SK-N-MC (cell line): ENCODE results near the gene COL13A1.

Experiments
- DNase-seq: peaks from one replicate; pipeline ENCODE4 v3.0.0-alpha.2; 2011; ENCODE audit warnings: low read depth, low spot score
- H3K27ac ChIP-seq: fragments of 200-600 bp; sonication (generic); 2 replicates; pipeline ENCODE4 v1.5.1; 2016; ENCODE audit warnings: mixed run types
- H3K36me3 ChIP-seq: fragments of 200-600 bp; sonication (generic); 2 replicates; pipeline ENCODE4 v1.6.1; 2017; ENCODE audit warnings: antibody characterized with exemption, low read length, mixed read lengths; ENCODE audit not compliant: insufficient read depth
- H3K4me3 ChIP-seq: fragments of 200-600 bp; sonication (generic); 2 replicates; pipeline ENCODE4 v1.5.1; 2016
- H3K9ac ChIP-seq: fragments of 200-600 bp; sonication (generic); 2 replicates; pipeline ENCODE4 v1.8.0; 2017; ENCODE audit warnings: mixed run types, mixed read lengths; ENCODE audit not compliant: insufficient read length
- H3K9me3 ChIP-seq: fragments of 200-600 bp; sonication (generic); 2 replicates; pipeline ENCODE4 v1.6.1; 2017; ENCODE audit warnings: low read depth, mild to moderate bottlenecking, antibody characterized with exemption, low read length, moderate library complexity, mixed read lengths
- EZH2 ChIP-seq: fragments of 200-600 bp; sonication (generic); IDR thresholded peaks from one replicate; pipeline ENCODE4 v1.6.1; 2017; ENCODE audit warnings: antibody characterized with exemption
- FOXP2 ChIP-seq: optimal IDR thresholded peaks from 2 replicates; pipeline ENCODE3; 2011; ENCODE audit warnings: mild to moderate bottlenecking, moderate library complexity; ENCODE audit not compliant: insufficient read depth; ENCODE audit errors: extremely low read length, control extremely low read depth
- POLR2AphosphoS5 ChIP-seq: IDR thresholded peaks from 2 replicates; pipeline ENCODE4 v1.6.1; 2012; ENCODE audit warnings: mild to moderate bottlenecking, low read depth, low read length, borderline replicate concordance

Gene COL13A1

DNA sequence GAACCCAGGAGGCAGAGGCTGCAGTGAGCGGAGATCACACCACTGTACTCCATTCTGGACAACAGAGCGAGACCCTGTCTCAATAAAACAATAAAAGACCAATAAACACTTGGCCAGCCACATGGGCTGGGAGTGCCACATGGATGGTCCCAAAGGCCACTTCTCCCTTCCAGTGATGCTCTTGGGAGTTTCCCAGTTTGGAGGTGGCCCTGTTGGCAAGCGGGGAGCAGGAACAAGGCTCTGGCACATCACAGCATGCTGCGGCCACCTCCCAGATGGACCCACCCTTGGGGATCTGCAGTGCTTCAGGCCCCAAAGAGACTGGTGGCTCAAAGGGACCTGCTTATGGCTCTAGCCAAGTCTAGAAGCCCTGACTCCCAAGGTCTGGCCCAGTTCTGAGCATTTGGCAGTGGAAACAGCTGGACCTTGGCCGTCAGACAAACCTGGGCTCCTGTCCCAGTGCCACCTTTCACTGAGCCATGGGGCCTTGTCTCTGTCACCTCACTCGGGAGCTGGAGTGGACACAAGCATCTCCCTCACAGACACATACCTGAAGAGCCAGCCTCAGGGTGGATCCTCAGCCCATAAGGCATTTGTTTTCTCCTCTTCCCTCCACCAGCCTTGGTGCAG lies 91.7 kb downstream of the COL13A1 start:
- no peaks in the 10 kb centered on the region for H3K9me3 ChIP-seq
- H3K36me3 ChIP-seq = no peaks in the 10 kb centered on the region
- H3K4me3 ChIP-seq = no peak overlapping the region
- TF ChIP-seq FOXP2 (no peak), POLR2AphosphoS5 (no peak), EZH2 (no peak)
- H3K27ac ChIP-seq = no peak overlapping the region
- no peak overlapping the region for H3K9ac ChIP-seq
- no peak for DNase-seq

DNA sequence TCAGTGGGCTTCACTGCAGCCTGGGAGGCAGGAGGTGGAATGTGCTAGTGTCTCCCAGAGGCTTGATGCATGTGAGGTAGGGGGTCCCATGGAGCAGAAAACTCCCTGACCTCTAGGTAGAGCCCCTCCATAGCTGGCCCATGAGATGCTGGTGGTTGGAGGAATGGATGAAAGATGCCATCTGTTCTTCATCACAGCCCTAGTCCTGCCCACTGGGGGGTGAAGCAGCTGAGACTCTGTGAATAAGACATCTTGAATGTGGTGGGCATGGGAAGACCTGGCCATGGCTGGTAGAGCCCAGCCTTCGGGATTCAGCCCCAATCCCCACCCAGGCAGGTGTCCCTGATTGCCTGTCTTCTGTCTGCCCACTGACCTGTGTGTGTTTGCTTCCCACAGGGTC lies 92.5 kb downstream of the COL13A1 start:
- TF ChIP-seq POLR2AphosphoS5 (no peak), EZH2 (no peak), FOXP2 (no peak)
- no peak for DNase-seq
- Histone ChIP-seq H3K9me3 (no peaks in the 10 kb centered on the region), H3K36me3 (no peaks in the 10 kb centered on the region), H3K27ac (no peak overlapping the region), H3K9ac (no peak overlapping the region), H3K4me3 (no peak overlapping the region)

DNA sequence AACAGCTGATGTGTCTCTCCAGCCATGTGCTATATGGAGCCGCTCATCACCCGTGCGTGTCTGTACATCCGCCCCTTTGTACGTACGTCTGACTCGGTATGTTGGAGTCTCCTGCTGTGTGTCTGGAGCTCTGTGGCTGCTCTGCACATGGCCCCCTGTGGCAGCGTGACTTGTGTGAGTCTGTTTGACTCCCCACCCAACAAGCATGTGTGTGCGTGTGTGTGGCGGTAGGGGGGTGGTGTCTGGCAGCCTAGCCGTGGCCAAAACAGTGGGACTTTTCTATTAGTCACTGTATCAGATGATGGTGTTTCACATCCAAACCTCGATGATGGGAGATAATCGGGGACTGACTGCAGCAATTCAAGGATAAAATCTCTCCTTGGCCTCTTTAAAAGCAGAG lies 94.1 kb downstream of the COL13A1 start:
- DNase-seq = no peak
- no peak for TF ChIP-seq FOXP2
- TF ChIP-seq POLR2AphosphoS5 = no peak
- no peak for TF ChIP-seq EZH2
- Histone ChIP-seq H3K9ac (no peak overlapping the region), H3K4me3 (no peak overlapping the region), H3K36me3 (no peaks in the 10 kb centered on the region), H3K27ac (no peak overlapping the region), H3K9me3 (no peaks in the 10 kb centered on the region)

DNA sequence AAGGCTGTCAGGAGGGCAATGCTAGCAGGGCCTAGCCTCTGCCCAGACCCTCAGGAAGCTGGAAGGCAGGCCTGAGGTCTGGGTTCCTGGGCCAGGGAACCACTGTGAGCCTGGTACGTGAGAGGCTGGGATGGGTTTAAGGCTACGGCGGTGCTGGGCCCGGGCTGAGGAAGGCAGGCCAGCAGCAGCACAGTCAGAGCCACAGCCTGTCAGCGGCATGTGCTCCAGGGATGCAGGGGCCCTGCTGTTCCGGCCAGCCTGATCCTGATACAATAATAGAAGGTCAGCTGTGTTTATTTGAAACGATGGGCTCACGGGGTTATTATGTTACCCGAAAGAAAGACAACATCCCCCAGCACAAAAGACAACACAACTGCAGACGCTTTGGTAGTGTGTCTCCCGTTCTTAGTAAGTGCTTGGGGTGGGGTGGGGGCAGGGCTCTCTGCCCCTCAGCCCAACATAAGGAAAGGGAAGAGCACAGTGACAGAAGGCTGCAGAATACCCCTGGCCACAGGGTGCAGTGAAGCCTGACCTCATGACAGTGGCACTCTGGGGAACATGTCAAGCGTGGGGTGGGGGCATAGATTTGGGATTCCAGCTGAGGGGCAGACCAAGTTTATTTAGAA lies 95.0 kb downstream of the COL13A1 start:
- H3K27ac ChIP-seq = no peak overlapping the region
- TF ChIP-seq POLR2AphosphoS5 (no peak), FOXP2 (no peak), EZH2 (no peak)
- H3K9ac ChIP-seq = no peak overlapping the region
- DNase-seq = no peak
- no peaks in the 10 kb centered on the region for H3K9me3 ChIP-seq
- H3K36me3 ChIP-seq = no peaks in the 10 kb centered on the region
- no peak overlapping the region for H3K4me3 ChIP-seq

DNA sequence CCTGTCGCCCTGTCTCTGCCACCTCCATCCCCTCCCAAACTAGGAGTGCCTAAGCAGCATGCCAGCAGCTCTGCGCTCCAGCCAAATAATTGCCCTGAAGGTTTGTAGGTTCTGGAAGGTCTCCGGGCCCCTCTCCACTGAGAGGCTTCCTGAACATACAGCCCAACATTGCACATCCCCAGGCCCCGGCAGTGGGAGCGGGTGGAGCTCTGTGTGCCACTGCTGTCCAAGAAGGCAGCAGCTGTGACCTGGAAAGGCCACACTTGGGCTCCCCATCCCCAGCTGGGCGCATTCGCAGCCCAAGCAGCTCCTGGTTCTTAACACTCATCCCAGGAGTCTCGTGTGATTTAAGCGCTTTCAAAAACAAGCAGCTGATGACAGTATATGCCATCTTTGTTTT lies 95.7 kb downstream of the COL13A1 start:
- DNase-seq = no peak
- no peak overlapping the region for H3K4me3 ChIP-seq
- H3K27ac ChIP-seq = no peak overlapping the region
- no peak overlapping the region for H3K9ac ChIP-seq
- TF ChIP-seq POLR2AphosphoS5 = no peak
- no peak for TF ChIP-seq EZH2
- no peak for TF ChIP-seq FOXP2
- no peaks in the 10 kb centered on the region for H3K9me3 ChIP-seq
- no peaks in the 10 kb centered on the region for H3K36me3 ChIP-seq

DNA sequence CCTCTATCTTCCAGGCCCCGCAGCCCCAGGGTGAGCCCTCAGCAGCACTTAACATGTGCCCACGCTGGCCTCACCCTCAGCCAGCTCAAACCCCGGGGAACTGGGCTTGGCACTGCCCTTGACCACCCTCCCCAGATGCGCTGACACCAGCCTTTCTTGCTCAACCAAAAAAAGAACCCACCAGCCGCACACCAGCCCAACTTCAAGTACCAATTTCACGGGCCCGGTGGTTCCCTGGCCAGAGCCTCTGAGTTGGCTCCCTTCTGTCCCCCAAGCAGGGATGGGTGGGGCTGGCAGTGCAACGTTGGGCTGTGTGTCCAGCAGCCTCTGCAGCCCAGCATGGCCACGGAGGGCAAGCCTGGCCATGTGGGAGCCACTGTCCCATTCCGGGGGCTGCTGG lies 96.3 kb downstream of the COL13A1 start:
- H3K36me3 ChIP-seq = no peaks in the 10 kb centered on the region

DNA sequence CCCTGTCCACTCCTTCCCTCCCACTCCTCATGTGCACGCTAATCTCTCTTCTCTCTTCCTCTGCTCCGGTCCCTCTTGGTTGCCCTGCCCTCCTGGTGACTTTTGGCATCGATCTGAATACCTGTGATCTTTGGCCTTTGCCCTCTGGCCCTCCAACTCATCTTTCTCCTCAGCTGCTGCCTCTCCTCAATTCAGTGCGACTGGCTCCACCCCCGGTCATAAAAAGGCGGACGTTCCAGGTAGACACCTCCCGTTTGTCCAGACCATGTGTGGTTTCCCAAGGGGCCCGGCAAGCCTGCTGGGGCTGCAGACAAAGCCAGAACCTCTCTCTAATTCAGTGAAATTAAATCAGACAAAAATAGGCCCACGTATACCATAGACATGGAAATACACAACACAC lies 96.8 kb downstream of the COL13A1 start:
- H3K36me3 ChIP-seq = no peaks in the 10 kb centered on the region
- TF ChIP-seq EZH2 (no peak), POLR2AphosphoS5 (no peak), FOXP2 (no peak)
- DNase-seq = no peak
- H3K27ac ChIP-seq = no peak overlapping the region
- no peak overlapping the region for H3K9ac ChIP-seq
- no peaks in the 10 kb centered on the region for H3K9me3 ChIP-seq
- no peak overlapping the region for H3K4me3 ChIP-seq

More for the DNA sequence above, 96.3 kb downstream of the COL13A1 start:
- DNase-seq = no peak
- no peak overlapping the region for H3K9ac ChIP-seq
- H3K9me3 ChIP-seq = no peaks in the 10 kb centered on the region
- H3K4me3 ChIP-seq = no peak overlapping the region
- no peak overlapping the region for H3K27ac ChIP-seq
- TF ChIP-seq POLR2AphosphoS5 (no peak), EZH2 (no peak), FOXP2 (no peak)

DNA sequence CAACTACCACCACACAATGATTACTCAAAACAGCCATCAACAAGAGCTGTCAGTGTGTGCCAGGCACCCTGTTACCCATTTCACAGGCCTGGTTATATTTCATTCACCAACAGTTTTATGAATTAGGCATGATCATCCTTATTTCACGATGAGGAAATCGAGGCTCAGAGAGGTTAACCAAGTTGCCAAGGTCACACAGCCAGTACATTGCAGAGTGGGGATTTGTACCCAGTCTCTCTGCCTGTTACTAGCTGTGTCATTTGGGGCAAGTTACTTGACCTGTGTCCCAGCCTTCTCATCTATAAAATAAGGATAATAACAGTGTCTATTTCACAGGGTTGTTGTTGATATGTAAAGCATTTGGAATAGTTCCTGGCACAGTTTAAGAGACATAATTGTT lies 97.2 kb downstream of the COL13A1 start:
- Histone ChIP-seq H3K36me3 (no peaks in the 10 kb centered on the region), H3K9me3 (no peaks in the 10 kb centered on the region), H3K9ac (no peak overlapping the region), H3K4me3 (no peak overlapping the region), H3K27ac (no peak overlapping the region)
- DNase-seq = no peak
- no peak for TF ChIP-seq FOXP2
- TF ChIP-seq EZH2 = no peak
- no peak for TF ChIP-seq POLR2AphosphoS5
